ENCODE data around the gene YOD1.

The YOD1 gene

GRCh38 chr1:207072233-207072632 is 21.2 kb upstream of the YOD1 start:
- DNase-seq (ENCODE audit: low read depth) = no peak

DNA sequence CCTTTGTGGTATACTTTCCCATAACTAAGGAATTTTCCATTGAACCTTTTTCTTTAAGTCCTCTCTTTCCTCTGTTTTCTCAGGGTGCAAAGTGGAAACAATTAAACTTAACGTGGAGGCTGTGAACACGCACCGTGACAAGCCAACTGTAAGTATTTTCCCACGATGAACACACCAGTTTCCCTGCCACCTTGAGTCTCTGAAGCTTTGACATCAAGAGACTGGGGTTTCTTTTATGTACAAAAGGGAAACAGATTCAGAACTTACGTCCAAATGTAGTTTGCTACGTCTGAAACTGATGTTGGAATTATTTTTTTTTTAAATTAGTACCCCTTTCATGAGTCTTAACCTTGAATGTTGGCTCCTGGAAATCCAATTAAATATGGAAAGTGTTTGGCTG is 20.4 kb upstream of the YOD1 start:
- no peak for DNase-seq (ENCODE audit: low read depth)

GRCh38 chr1:207070811-207071210 is 19.8 kb upstream of the YOD1 start:
- no peak for DNase-seq (ENCODE audit: low read depth)

GRCh38 chr1:207069858-207070506 is 19.0 kb upstream of the YOD1 start:
- DNase-seq (ENCODE audit: low read depth) = no peak

DNA sequence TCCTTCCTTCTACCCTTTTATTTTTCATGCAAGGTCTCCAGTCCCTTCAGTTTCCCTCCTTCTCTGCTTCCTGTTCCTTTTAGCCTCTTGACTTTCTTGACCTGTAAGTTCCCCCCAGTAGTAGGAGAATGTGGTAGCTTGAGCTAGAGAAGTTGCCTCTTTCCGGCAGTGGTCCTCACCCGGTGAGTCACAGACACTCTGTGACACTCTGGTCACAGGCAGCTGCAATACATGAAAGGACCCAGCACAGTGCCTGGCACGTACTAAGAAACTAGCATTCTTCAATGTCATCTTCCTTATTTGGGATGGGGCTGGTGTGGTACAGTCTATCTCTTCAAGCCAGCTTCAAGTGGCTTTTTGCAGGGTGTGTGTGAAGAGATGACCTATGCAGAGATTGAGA is 18.1 kb upstream of the YOD1 start:
- no peak for DNase-seq (ENCODE audit: low read depth)

- DNase-seq (ENCODE audit: low read depth) = no peak
These were observed 16.7 kb upstream of the YOD1 start for GRCh38 chr1:207067665-207068064.

- no peak for DNase-seq (ENCODE audit: low read depth)
These were observed 16.2 kb upstream of the YOD1 start for GRCh38 chr1:207067185-207067584.

DNA sequence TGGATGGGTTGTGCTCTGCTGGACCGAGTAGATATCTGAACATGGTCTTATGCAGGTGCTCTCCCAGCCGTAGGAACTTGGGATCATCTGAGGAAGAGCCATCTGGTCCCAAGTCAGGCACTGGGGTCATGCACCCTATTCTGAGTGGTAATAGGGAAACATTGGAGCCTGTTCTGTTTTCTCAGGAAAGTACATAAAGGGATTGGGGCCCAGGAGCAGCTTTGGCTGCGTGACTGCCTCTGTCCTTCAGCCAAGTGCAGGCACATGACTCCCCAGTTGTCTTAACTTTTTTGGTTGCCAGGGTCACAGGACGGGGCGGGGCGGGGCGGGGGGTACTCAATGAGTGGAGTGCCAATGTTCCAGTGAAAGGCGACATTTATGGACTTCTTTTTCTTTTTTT is 13.6 kb upstream of the YOD1 start:
- DNase-seq (ENCODE audit: low read depth) = no peak

DNA sequence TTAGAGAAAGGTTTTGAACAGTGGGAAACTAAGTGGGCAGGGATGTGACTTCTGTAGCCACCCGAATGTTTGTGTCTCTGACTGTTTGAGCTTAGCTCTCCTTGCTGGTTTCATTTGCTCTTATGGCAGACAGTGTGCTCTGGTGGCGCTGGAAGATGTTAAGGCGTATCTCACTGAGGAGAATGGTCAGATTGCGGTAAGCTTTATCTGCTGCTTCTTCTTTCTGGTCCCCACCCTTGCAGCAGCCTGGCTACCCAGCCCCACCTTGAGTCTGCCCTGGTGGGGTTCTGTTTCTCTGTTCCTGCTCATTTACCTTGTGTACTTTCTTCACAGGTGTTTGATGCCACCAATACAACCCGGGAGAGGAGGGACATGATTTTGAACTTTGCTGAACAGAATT is 12.0 kb upstream of the YOD1 start:
- DNase-seq (ENCODE audit: low read depth) = no peak

DNA sequence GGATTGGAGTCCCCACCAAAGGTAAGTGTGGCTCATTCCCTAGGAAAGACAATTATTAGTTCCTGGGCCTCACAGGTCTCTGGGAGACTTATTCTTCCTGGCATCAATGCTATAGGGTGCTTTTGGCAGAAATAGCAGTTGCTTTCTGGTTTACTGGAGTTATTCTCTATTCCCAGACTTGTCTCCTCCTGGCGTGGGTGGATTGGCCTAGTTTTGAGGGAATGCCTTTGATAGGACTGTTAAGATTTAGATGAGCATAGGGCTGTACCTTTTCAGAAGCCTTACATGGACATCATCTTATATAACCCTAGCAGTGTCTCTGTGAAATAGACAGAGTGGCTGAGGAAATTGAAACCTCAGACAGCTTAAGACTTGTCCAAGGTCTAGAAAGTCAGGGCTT is 11.1 kb upstream of the YOD1 start:
- no peak for DNase-seq (ENCODE audit: low read depth)

- DNase-seq (ENCODE audit: low read depth) = no peak
These were observed 9.6 kb upstream of the YOD1 start for GRCh38 chr1:207060596-207060995.

DNA sequence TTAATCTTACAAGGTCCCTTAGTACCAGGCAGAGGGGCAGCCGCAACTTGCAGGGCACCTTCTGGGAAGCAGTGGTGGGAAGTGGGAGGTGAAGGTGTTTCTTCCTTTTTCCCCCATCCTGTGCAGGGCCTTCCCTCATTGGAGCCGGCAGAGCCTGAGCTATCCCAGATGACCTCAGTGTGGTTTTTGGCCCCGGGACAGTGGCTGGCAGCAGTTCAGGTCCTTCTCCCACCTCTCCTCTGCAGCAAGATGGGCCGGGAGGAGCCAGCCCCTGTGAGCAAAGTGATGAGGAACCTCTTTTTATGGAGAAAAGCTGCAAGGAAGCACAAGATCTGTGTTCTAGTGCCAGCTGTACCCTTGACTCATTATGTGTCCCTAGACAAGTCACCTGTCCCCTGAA is 8.9 kb upstream of the YOD1 start:
- no peak for DNase-seq (ENCODE audit: low read depth)

DNA sequence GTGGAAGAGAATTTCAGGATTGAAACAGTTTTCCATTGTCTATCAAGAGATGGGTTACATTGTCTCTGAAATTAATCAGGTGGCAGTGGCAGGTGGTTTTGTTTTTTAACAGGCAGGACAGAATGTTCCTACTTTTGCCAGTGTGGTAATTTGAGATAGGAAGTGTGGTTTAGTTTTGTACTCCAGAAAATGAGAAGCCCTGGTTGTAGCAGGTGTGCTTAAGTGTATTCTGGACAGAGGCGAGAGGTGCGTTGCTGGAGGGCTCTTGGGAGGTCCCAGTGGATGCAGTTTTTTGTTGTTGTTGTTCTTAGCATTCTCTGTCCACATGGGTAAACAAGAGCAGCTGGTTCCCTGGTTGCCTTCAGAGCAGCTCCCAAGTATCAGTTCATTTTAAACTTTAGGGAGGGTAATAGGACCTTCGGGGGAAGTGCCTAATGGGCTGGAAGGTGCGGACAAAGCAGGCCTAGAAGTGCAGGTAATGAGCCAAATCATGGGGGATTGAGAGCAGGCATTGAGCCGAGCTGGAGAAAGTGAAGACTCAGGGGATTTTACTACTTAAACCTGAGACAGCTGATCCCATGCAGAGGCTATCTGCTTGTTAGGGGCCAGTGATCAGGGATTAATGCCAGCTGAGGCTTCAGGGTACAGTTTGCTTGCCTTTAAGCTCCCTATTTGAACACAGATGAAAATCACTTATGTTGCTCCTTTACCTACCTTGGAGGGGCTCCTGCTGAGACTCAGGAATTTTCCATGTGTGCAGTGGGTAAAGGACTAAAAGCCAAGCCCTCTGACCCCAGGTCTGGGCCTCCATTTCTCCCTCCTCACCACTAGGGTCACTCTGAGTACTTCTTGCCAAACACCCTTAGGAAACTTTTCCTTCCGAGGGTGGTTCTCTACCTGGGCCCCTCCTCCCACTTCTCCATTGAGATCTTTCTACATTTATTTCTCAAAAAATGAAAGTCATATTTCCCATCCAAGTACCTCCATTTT is 8.2 kb upstream of the YOD1 start:
- DNase-seq (ENCODE audit: low read depth) = no peak

DNA sequence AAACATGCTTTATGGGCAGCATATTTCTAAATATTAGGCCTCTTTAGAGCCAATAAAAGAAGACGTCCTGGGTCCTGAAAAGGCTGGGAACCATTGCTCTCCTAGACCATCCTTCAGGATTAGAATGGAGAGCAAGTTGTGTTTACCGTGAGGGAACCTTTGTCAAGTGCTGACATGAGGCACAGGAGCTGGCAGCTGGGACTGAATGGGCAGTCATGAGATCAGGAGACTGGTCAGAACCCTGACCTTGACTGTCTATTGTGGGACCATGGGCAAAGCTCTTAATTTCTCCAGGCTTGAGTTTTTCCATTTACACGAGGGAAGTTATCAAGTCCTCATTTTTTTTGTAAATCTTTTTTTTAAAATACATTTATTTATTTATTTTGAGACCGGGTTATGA is 7.2 kb upstream of the YOD1 start:
- DNase-seq (ENCODE audit: low read depth) = no peak

GRCh38 chr1:207056673-207057072 is 5.7 kb upstream of the YOD1 start:
- no peak for DNase-seq (ENCODE audit: low read depth)

DNA sequence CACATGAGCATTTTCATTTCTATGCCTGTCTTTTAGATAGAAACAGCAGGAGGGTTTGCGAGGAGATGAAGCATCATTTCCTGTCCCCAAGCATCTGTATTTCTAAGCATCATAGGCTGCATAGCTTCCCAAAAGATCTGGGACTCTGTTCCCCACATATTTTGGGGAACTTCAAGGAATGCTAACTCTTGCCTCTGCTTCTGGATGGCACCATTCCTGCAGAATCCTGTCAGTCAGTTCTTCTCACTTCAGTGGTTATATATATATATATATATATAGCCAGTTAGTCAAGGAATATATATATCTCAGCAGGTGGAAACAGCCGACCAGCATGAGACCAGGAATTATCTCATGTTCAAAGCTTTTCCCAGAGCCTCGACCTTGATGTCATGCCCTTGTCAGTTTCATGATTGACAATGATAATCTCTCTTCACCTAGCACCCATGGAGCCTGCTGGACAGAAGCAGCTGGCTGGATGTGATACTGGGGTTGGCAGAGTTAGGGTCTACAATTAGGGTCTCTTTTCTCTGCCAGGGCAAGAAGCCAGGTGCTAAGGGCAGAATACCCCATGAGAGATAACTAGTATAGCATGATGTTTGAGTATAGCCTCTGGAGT is 4.5 kb upstream of the YOD1 start:
- DNase-seq (ENCODE audit: low read depth) = no peak

DNA sequence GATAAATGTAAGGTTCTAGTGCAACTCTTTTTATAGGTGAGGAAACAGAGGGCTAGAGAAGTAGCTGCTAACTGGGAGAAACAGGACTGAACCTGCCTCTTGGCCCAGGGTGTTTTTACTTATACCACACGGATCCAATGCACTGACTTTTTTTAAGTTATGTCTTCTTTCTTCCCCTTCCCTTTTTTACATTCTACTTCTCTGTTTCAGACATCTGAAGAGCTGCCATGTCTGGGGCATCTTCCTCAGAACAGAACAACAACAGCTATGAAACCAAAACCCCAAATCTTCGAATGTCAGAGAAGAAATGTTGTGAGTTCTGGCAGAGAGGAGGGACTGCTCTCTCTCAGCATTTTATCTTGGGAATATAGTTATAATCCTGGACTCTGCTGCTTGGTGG is 3.5 kb upstream of the YOD1 start:
- no peak for DNase-seq (ENCODE audit: low read depth)

GRCh38 chr1:207052911-207053769 is 2.1 kb upstream of the YOD1 start, which contains the start of gene PFKFB2:
TSS of gene PFKFB2 (plus strand) at chr1:207053275. CDS start at chr1:207054718, 1,443 bp downstream.
- DNase-seq (ENCODE audit: low read depth) = peak; percentile 94

DNA sequence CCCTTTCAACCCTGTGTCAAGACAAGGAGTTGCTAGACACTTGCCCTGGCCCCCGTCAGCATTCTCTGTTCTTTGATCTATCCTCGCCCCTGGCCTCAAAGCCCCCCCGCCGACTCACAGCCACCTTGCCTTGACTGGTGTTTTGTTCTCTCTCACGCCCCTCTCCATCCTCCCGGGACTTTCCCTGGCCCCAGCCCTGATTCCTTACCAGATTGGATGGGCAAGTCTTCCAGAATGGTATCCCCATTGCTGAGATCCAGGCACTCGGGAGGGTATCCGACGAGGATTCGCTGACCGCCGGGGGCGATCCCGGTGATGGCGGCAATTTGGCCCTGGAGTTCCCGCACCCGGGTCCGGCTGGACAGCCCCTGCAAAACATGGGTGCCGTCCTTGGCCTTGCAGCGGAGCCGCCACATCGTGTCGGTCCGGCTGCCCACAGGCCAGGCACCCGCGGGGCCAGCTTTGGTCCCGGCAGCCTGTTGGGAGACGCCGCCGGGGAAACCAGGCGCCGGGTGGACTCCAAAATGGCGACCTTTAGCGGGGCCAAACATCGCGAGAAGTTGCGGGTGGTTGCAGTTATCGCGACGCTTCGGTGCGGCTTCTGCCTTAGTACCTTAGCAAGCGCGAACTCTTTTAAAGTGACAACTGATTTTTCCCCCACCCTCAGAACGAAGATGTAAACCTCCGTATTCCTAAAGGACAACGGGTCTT is 373 bp downstream of the YOD1 start:
- DNase-seq (ENCODE audit: low read depth) = peak; percentile 83

- DNase-seq (ENCODE audit: low read depth) = peak; percentile 54
These were observed 1.0 kb downstream of the YOD1 start for GRCh38 chr1:207049974-207050391.

GRCh38 chr1:207049514-207049913 is 1.5 kb downstream of the YOD1 start:
- no peak for DNase-seq (ENCODE audit: low read depth)

Data from stromal cell of bone marrow (primary cell).